ENCODE measurements around the gene BTNL8. TPM values are rescaled to one million over a fixed set of nuclear protein-coding genes. Genes with fewer than 3 reads are reported as not detected.

The BTNL8 gene
- polyA plus RNA-seq, 3 donors: 0.13 to 0.50 (median 0.13) TPM

DNA sequence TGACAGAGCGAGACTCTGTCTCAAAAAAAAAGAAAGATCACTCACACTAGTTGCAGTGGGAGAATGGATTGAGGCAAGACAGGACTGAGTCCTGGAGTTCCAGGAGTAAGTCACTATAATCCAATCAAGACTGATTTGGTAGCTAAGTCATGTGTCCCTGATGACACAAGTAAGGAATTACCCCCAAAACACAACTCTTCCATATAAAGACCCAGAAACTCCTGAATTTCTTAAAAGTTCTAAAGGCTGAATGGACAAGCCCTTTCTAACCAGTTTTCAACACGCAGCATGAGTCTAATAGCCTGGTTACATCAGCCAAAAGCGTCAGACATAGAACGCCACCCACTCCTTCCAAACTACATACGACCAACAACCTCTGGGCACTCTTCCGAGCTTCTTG lies 40.4 kb upstream of the BTNL8 start:
- 96% methylated on average over 5 of the region's 6 CpGs for WGBS (ENCODE audit: insufficient coverage)
- Mint-ChIP-seq H3K9me3 (peaks cover 0 to 4% (median 0%) of the 10 kb centered on the region in 7 donors), H3K4me1 (peaks cover 11% of the 10 kb centered on the region), H3K36me3 (peaks cover 14 to 37% of the 10 kb centered on the region in 2 donors), H3K4me3 (no peak overlapping the region), H3K27me3 (ENCODE audit: low read depth in 3 of 3) (no peaks in the 10 kb centered on the region), H3K27ac (no peak overlapping the region)
- H3K4me3 ChIP-seq (replicated peaks in 1 of 3; ENCODE audit: low read depth in 2 of 3, low read length in 3 of 3): no peak overlapping the region
- TF ChIP-seq CTCF (IDR thresholded peaks at IDR 0.05): no peak
- no peak overlapping the region for H3K27ac ChIP-seq (ENCODE audit: low read depth in 1 of 2, low read length in 2 of 2)
- no peaks in the 10 kb centered on the region for H3K9me3 ChIP-seq (replicated peaks in 1 of 2; ENCODE audit: control insufficient read depth in 1 of 2, insufficient read depth in 1 of 2, low read length in 2 of 2)
- H3K4me2 ChIP-seq (replicated peaks; ENCODE audit: extremely low read depth, low read length, poor library complexity, severe bottlenecking): no peak overlapping the region
- peaks cover 12 to 13% of the 10 kb centered on the region in 2 donors for H3K4me1 ChIP-seq (ENCODE audit: control insufficient read depth in 1 of 2, insufficient read depth in 2 of 2, low read length in 2 of 2)
- peaks cover 20% of the 10 kb centered on the region for H3K79me2 ChIP-seq (ENCODE audit: insufficient read depth, low read length)
- no peak overlapping the region for H2AFZ ChIP-seq (ENCODE audit: insufficient read depth, low read depth, low read length, poor library complexity, severe bottlenecking)
- intact Hi-C loops (cut with micrococcal nuclease): no loop called here
- H3K9ac ChIP-seq (ENCODE audit: insufficient read depth, low read length, poor library complexity, severe bottlenecking): no peak overlapping the region
- no peak for DNase-seq
- H3K36me3 ChIP-seq (replicated peaks in 1 of 2; ENCODE audit: control insufficient read depth in 1 of 2, insufficient read depth in 2 of 2, low read length in 2 of 2): peaks cover 10 to 18% of the 10 kb centered on the region in 2 donors
- no peaks in the 10 kb centered on the region for H4K20me1 ChIP-seq (ENCODE audit: insufficient read depth, low read length)
- H3K27me3 ChIP-seq (ENCODE audit: control insufficient read depth in 2 of 2, insufficient read depth in 2 of 2, low read length in 2 of 2): no peaks in the 10 kb centered on the region

DNA sequence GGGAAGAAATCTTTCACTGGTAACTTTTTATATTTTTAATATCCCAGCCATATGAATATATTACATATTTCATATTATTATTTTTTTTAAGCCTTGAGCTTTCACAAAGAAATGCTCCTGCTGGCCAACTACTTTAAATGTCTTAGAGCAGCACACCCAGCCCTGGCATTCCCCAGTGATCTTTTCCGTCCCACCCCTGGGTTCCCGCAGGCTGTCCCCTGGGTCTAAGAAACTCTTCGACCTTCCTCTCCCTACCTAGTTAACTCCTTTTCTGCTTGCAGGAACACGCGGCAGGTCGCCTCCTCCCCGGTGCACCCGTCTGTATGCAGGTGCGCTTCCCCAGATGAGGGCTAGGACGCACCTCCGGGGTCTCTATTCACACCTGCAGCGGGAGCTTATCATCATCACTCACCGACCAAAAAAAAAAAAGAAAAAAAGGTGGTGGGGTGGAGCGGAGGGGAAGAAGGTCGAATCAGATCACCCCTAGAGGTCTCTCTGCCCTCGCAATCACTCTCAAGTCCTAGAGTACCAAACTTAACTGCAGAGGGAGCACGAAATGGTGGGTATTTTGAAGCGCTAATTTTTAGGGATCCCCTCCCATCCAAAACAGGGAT lies 38.6 kb upstream of the BTNL8 start:
- Histone ChIP-seq H3K27me3 (ENCODE audit: control insufficient read depth in 2 of 2, insufficient read depth in 2 of 2, low read length in 2 of 2) (no peaks in the 10 kb centered on the region), H3K9me3 (replicated peaks in 1 of 2; ENCODE audit: control insufficient read depth in 1 of 2, insufficient read depth in 1 of 2, low read length in 2 of 2) (no peaks in the 10 kb centered on the region), H2AFZ (ENCODE audit: insufficient read depth, low read depth, low read length, poor library complexity, severe bottlenecking) (peak overlapping the region; percentile 97), H3K36me3 (replicated peaks in 1 of 2; ENCODE audit: control insufficient read depth in 1 of 2, insufficient read depth in 2 of 2, low read length in 2 of 2) (peaks cover 7 to 12% of the 10 kb centered on the region in 2 donors), H3K27ac (ENCODE audit: low read depth in 1 of 2, low read length in 2 of 2) (peak overlapping the region; percentile 75 to 92), H3K4me1 (ENCODE audit: control insufficient read depth in 1 of 2, insufficient read depth in 2 of 2, low read length in 2 of 2) (peaks cover 12 to 13% of the 10 kb centered on the region in 2 donors), H4K20me1 (ENCODE audit: insufficient read depth, low read length) (no peaks in the 10 kb centered on the region), H3K79me2 (ENCODE audit: insufficient read depth, low read length) (peaks cover 20% of the 10 kb centered on the region), H3K9ac (ENCODE audit: insufficient read depth, low read length, poor library complexity, severe bottlenecking) (peak overlapping the region; percentile 87), H3K4me2 (replicated peaks; ENCODE audit: extremely low read depth, low read length, poor library complexity, severe bottlenecking) (peak overlapping the region; percentile 98), H3K4me3 (replicated peaks in 1 of 3; ENCODE audit: low read depth in 2 of 3, low read length in 3 of 3) (peak overlapping the region; percentile 74 to 97 (median 85))
- intact Hi-C loops (cut with micrococcal nuclease): loop anchor here (2.0 to 10.0 kb wide), 3 partner anchors 33 to 294 kb away; partner anchors contain the start of gene MGAT1 (in 2 of the 2)
- H3K4me3 Mint-ChIP-seq: peak overlapping the region; percentile 90 to 93
- peaks cover 11 to 30% of the 10 kb centered on the region in 2 donors for H3K36me3 Mint-ChIP-seq
- peaks cover 11% of the 10 kb centered on the region for H3K4me1 Mint-ChIP-seq
- peak overlapping the region; percentile 83 to 94 (median 90) for H3K27ac Mint-ChIP-seq
- H3K27me3 Mint-ChIP-seq (ENCODE audit: low read depth in 3 of 3): peaks cover 0 to 6% (median 0%) of the 10 kb centered on the region in 3 donors
- peaks cover 0 to 2% (median 0%) of the 10 kb centered on the region in 7 donors for H3K9me3 Mint-ChIP-seq
- 0% methylated on average over 6 of the region's 18 CpGs for WGBS (ENCODE audit: insufficient coverage)
- no peak for TF ChIP-seq CTCF (IDR thresholded peaks at IDR 0.05)
- peak; percentile 28 to 45 (median 29) for DNase-seq
